HCT116 (cell line): ENCODE data around the gene PTGDS.

Experiments
- CEBPB ChIP-seq: IDR thresholded peaks from 2 replicates; pipeline ENCODE4 v1.6.1; 2012; ENCODE audit warnings: low read depth
- FOSL1 ChIP-seq: IDR thresholded peaks from 2 replicates; pipeline ENCODE4 v1.6.1; 2012; ENCODE audit warnings: low read depth

- TF ChIP-seq CEBPB: no peak
- TF ChIP-seq FOSL1: no peak
Measured at GRCh38 chr9:136934277-136934676, 43.0 kb upstream of the PTGDS start.
